Prostate gland (tissue), 2 donors: ENCODE results near the gene MLN.

ENCODE experiments used
- POLR2A ChIP-seq: fragments of 450-650 bp; IDR thresholded peaks from one replicate; pipeline ENCODE4 v1.6.1; 2016; ENCODE audit warnings: antibody characterized with exemption, mild to moderate bottlenecking
- TF ChIP-seq, protein P1 (sequence below), 4 experiments: fragments of 200-600 bp in 2 of 4; fragments of 450-650 bp in 2 of 4; sonication (generic) in 2 of 4; IDR thresholded peaks; 1 replicate in 3 of 4; 2 replicates in 1 of 4; pipeline ENCODE4 v1.5.1; 2016 to 2019; ENCODE audit warnings: antibody characterized with exemption in 4 of 4, mild to moderate bottlenecking in 2 of 4, moderate library complexity in 2 of 4

DNA sequence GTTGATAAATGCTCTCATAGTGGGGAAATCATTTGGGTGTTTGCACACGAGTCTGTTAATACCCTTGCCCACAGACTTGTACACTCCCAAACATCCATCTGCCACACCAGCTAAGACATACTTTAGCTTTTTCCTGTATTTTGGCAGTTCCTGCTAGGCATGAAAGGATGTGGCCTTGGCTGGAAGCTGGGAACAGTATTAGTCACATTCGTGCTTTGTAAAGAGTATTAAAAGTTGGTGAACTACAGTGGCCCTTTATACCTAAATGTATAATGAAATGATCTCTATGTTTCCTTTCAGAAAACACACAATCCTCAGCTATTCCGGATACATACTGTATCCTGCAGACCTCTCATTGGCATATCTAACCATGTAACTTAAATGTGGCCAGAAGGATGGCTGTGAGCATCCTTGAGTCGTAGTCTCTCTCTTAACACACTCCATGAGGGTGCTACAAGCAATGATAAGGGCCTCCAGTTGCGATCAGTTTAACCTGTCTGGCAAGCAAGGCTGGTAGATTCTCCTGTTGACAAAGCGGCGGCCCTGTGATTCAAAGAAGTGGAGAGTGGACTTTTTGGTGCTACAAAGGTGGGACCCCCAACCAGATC, 16.4 kb downstream of the MLN start:
- TF ChIP-seq, protein P1, sequence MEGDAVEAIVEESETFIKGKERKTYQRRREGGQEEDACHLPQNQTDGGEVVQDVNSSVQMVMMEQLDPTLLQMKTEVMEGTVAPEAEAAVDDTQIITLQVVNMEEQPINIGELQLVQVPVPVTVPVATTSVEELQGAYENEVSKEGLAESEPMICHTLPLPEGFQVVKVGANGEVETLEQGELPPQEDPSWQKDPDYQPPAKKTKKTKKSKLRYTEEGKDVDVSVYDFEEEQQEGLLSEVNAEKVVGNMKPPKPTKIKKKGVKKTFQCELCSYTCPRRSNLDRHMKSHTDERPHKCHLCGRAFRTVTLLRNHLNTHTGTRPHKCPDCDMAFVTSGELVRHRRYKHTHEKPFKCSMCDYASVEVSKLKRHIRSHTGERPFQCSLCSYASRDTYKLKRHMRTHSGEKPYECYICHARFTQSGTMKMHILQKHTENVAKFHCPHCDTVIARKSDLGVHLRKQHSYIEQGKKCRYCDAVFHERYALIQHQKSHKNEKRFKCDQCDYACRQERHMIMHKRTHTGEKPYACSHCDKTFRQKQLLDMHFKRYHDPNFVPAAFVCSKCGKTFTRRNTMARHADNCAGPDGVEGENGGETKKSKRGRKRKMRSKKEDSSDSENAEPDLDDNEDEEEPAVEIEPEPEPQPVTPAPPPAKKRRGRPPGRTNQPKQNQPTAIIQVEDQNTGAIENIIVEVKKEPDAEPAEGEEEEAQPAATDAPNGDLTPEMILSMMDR (IDR thresholded peaks at IDR 0.05): no peak
- no peak for TF ChIP-seq POLR2A
